GM12874 (cell line): ENCODE results near the gene DLGAP4.

Experiments used
- CTCF ChIP-seq: IDR thresholded peaks from 2 replicates; pipeline ENCODE4 v1.5.1; 2011; ENCODE audit warnings: low read depth, mild to moderate bottlenecking, control low read depth, low read length, moderate library complexity; ENCODE audit not compliant: insufficient read depth

DLGAP4 gene

GRCh38 chr20:36574366-36575135 is 268.4 kb downstream of the DLGAP4 start:
- no peak for TF ChIP-seq CTCF

GRCh38 chr20:36576081-36576445 is 269.9 kb downstream of the DLGAP4 start:
- TF ChIP-seq CTCF: no peak
